Neutrophil (primary cell): ENCODE measurements around the gene PGLYRP4.

Source experiments
- H3K27ac ChIP-seq: fragments of 200-600 bp; sonication (generic); 2 replicates; pipeline ENCODE4 v1.5.1; 2016; ENCODE audit warnings: mild to moderate bottlenecking, moderate library complexity
- H3K27me3 ChIP-seq: fragments of 200-600 bp; sonication (generic); 2 replicates; pipeline ENCODE4 v1.6.0; 2016; ENCODE audit warnings: mild to moderate bottlenecking
- H3K36me3 ChIP-seq: fragments of 200-600 bp; sonication (generic); 2 replicates; pipeline ENCODE4 v1.5.1; 2017
- H3K4me1 ChIP-seq, 2 experiments: fragments of 200-600 bp in 1 of 2; sonication (generic) in 1 of 2; 1 replicate in 1 of 2; 2 replicates in 1 of 2; pipeline versions ENCODE4 v1.5.1 to v1.6.1; 2013 to 2016; ENCODE audit warnings: low read depth in 1 of 2, low read length in 1 of 2, mild to moderate bottlenecking in 1 of 2, moderate library complexity in 1 of 2; ENCODE audit not compliant: control insufficient read depth in 1 of 2, insufficient read depth in 1 of 2
- H3K4me3 ChIP-seq, 2 experiments: fragments of 200-600 bp in 1 of 2; sonication (generic) in 1 of 2; 1 replicate in 1 of 2; 2 replicates in 1 of 2; pipeline ENCODE4 v1.5.1; 2013 to 2016; ENCODE audit warnings: low read depth in 1 of 2, low read length in 1 of 2, mild to moderate bottlenecking in 1 of 2, moderate library complexity in 1 of 2
- H3K9me3 ChIP-seq: fragments of 200-600 bp; sonication (generic); 2 replicates; pipeline ENCODE4 v1.5.1; 2016
- CTCF ChIP-seq: fragments of 200-600 bp; sonication (generic); IDR thresholded peaks from 2 replicates; pipeline ENCODE4 v1.5.1; 2016; ENCODE audit warnings: antibody characterized with exemption

PGLYRP4 gene

GRCh38 chr1:153291514-153291913 is 57.1 kb downstream of the PGLYRP4 start:
- no peak overlapping the region for H3K4me3 ChIP-seq
- peaks cover 26% of the 10 kb centered on the region for H3K27me3 ChIP-seq
- no peak for TF ChIP-seq CTCF
- H3K27ac ChIP-seq = no peak overlapping the region
- H3K36me3 ChIP-seq = no peaks in the 10 kb centered on the region
- no peaks in the 10 kb centered on the region for H3K9me3 ChIP-seq
- peaks cover 19 to 40% of the 10 kb centered on the region in 2 experiments for H3K4me1 ChIP-seq

- Histone ChIP-seq H3K36me3 (no peaks in the 10 kb centered on the region), H3K27ac (no peak overlapping the region), H3K4me3 (no peak overlapping the region), H3K27me3 (peaks cover 34% of the 10 kb centered on the region), H3K9me3 (no peaks in the 10 kb centered on the region), H3K4me1 (peaks cover 25 to 28% of the 10 kb centered on the region in 2 experiments)
- peak; percentile 52 for TF ChIP-seq CTCF
Observed at GRCh38 chr1:153288634-153289275, 59.9 kb downstream of the PGLYRP4 start.
